Adrenal gland (tissue), 5 donors: Measurements from ENCODE around the gene KCTD1.

Experiments used
- POLR2A ChIP-seq, 2 donors: fragments of 450-650 bp; IDR thresholded peaks; one replicate each; pipeline ENCODE4 v1.6.1; 2017; ENCODE audit warnings: antibody characterized with exemption in 2 of 2, mild to moderate bottlenecking in 2 of 2, moderate library complexity in 1 of 2
- TF ChIP-seq, protein P1 (sequence below), 6 experiments: fragments of 450-650 bp in 4 of 6; fragments of 200-600 bp in 2 of 6; sonication (generic) in 1 of 6; IDR thresholded peaks; 1 replicate in 5 of 6; 2 replicates in 1 of 6; pipeline versions ENCODE4 v1.5.1 to v1.8.0; 2016 to 2021; ENCODE audit warnings: antibody characterized with exemption in 6 of 6, mild to moderate bottlenecking in 2 of 6, moderate library complexity in 1 of 6
- donor health status: DM: no; HTN: no; CAD: no.

- TF ChIP-seq, protein P1, sequence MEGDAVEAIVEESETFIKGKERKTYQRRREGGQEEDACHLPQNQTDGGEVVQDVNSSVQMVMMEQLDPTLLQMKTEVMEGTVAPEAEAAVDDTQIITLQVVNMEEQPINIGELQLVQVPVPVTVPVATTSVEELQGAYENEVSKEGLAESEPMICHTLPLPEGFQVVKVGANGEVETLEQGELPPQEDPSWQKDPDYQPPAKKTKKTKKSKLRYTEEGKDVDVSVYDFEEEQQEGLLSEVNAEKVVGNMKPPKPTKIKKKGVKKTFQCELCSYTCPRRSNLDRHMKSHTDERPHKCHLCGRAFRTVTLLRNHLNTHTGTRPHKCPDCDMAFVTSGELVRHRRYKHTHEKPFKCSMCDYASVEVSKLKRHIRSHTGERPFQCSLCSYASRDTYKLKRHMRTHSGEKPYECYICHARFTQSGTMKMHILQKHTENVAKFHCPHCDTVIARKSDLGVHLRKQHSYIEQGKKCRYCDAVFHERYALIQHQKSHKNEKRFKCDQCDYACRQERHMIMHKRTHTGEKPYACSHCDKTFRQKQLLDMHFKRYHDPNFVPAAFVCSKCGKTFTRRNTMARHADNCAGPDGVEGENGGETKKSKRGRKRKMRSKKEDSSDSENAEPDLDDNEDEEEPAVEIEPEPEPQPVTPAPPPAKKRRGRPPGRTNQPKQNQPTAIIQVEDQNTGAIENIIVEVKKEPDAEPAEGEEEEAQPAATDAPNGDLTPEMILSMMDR (IDR thresholded peaks at IDR 0.05) = no peak
- TF ChIP-seq POLR2A (IDR thresholded peaks at IDR 0.05) = no peak
Measured at GRCh38 chr18:26497866-26498265, 50.5 kb downstream of the KCTD1 start.
